Naive thymus-derived CD4-positive, alpha-beta T cell (primary cell): Measurements from ENCODE around the gene CLBA1. TPM values are rescaled to one million over a fixed set of nuclear protein-coding genes. Genes with fewer than 3 reads are reported as not detected.

Source experiments
- ATAC-seq: fragments of 150-1000 bp; cut with Tn5 transposase; 2 replicates; pipeline ENCODE4 v1.10.0; 2021; ENCODE audit warnings: mild to moderate bottlenecking, moderate library complexity
- CTCF ChIA-PET: fragments of 350-600 bp; sonication (Branson Sonifier 250); formaldehyde crosslinking; loops from one replicate; lab custom pipeline; 2021; ENCODE audit warnings: antibody characterized with exemption; lab: Charles Lee
- POLR2A ChIA-PET: fragments of 350-600 bp; sonication (Branson Sonifier 250); formaldehyde crosslinking; loops from one replicate; lab custom pipeline; 2021; ENCODE audit warnings: antibody characterized with exemption, inconsistent platforms; lab: Charles Lee
- DNase-seq, 9 donors: peaks; one replicate each; pipeline versions ENCODE4 v3.0.0 to v3.0.0-alpha.2; 2020 to 2022; ENCODE audit warnings: mixed read lengths in 1 of 9
- H3K27ac ChIP-seq: one replicate; pipeline ENCODE4 v1.7.0; 2013; ENCODE audit warnings: mild to moderate bottlenecking, low read depth, low read length, moderate library complexity
- H3K27me3 ChIP-seq, 2 donors: one replicate each; pipeline ENCODE4 v1.7.0; 2013; ENCODE audit warnings: low read length in 2 of 2, mild to moderate bottlenecking in 2 of 2, moderate library complexity in 2 of 2; ENCODE audit not compliant: control insufficient read depth in 2 of 2, insufficient read depth in 2 of 2
- H3K36me3 ChIP-seq, 3 experiments: 1 replicate in 2 of 3; 2 replicates in 1 of 3; pipeline ENCODE4 v1.7.0; 2013; ENCODE audit warnings: low read length in 3 of 3, mild to moderate bottlenecking in 3 of 3, moderate library complexity in 1 of 3; ENCODE audit not compliant: insufficient read depth in 3 of 3, control insufficient read depth in 2 of 3
- H3K4me1 ChIP-seq, 2 donors: one replicate each; pipeline ENCODE4 v1.7.0; 2013; ENCODE audit warnings: low read length in 2 of 2, mild to moderate bottlenecking in 2 of 2, moderate library complexity in 1 of 2; ENCODE audit not compliant: control insufficient read depth in 2 of 2, insufficient read depth in 2 of 2
- H3K4me3 ChIP-seq: 2 replicates; pipeline ENCODE4 v1.7.0; 2013; ENCODE audit warnings: mild to moderate bottlenecking, low read length
- H3K9me3 ChIP-seq, 3 experiments: 1 replicate in 2 of 3; 2 replicates in 1 of 3; pipeline ENCODE4 v1.7.0; 2013; ENCODE audit warnings: low read length in 3 of 3; ENCODE audit not compliant: control insufficient read depth in 2 of 3
- H3K27ac Mint-ChIP-seq, 9 donors: one replicate each; pipeline ENCODE4 v1.8.0; 2020 to 2022; ENCODE audit warnings: mixed read lengths in 9 of 9, mild to moderate bottlenecking in 8 of 9, moderate library complexity in 5 of 9, inconsistent platforms in 2 of 9
- H3K27me3 Mint-ChIP-seq, 5 donors: one replicate each; pipeline ENCODE4 v1.8.0; 2021 to 2022; ENCODE audit warnings: mixed read lengths in 5 of 5, mild to moderate bottlenecking in 1 of 5
- H3K36me3 Mint-ChIP-seq, 5 donors: one replicate each; pipeline ENCODE4 v1.8.0; 2020 to 2022; ENCODE audit warnings: mixed read lengths in 5 of 5, mild to moderate bottlenecking in 3 of 5, inconsistent platforms in 1 of 5
- H3K4me1 Mint-ChIP-seq, 7 donors: one replicate each; pipeline ENCODE4 v1.8.0; 2020 to 2022; ENCODE audit warnings: mixed read lengths in 7 of 7, mild to moderate bottlenecking in 3 of 7, inconsistent platforms in 1 of 7
- H3K4me3 Mint-ChIP-seq, 10 donors: one replicate each; pipeline ENCODE4 v1.8.0; 2020 to 2022; ENCODE audit warnings: mild to moderate bottlenecking in 10 of 10, mixed read lengths in 10 of 10, moderate library complexity in 6 of 10, inconsistent platforms in 2 of 10
- H3K9me3 Mint-ChIP-seq, 11 donors: one replicate each; pipeline ENCODE4 v1.8.0; 2020 to 2022; ENCODE audit warnings: mixed read lengths in 11 of 11, mild to moderate bottlenecking in 4 of 11, inconsistent platforms in 1 of 11, moderate library complexity in 1 of 11
- intact Hi-C, 2 donors: fragments of 100-400 bp; cut with micrococcal nuclease; formaldehyde crosslinking; loops; one replicate each; pipeline ENCODE4 v1.15.1; 2023
- polyA plus RNA-seq, 2 donors: library from polyadenylated mRNA; unstranded; fragments of 300-500 nt; fragmentation: Illumina TruSeq; gene quantifications; one replicate each; pipeline ENCODE4 v1.2.3, GENCODE V29; 2021
- total RNA-seq, 6 experiments: library from RNA in 5 of 6; stranded (reverse) in 5 of 6; gene quantifications; 1 replicate in 5 of 6; 2 replicates in 1 of 6; pipeline ENCODE4 v1.2.3 and lab custom pipeline; 2021 to 2026

The CLBA1 gene
- total and polyA plus RNA-seq, 7 experiments from 2014 or later: 0.26 to 2.1 (median 1.1) TPM

DNA sequence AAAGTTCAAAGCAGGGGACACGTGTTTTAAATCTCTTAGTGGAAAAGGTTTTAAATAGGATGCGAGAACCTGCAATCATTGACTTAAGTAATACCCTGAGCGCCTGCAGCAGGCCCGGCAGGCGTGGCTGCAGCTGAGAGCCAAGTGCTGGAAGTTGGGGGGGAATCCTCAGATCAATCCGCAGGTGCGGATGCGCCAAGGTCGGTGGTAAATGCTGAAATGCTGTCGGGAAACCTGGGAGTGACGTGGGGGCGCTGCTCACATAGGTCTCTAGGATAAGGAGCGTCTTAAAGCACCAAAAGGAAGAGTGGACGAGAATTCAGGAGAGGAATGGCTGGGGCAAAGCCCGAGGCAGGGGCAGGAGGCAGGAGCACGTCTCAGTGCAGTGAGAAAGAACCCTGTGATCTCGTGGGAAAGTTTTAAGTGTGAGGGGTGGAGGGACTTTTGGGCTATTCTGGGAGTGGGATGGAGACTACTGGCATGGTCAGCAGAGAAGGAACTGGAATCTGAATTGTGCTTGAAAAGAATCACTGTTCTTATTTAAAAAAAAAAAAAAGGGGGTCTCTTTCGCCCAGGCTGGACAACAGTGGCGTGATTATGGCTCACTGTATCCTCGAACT, 36.2 kb downstream of the CLBA1 start:
- peaks cover 0 to 14% (median 0%) of the 10 kb centered on the region in 5 donors for H3K36me3 Mint-ChIP-seq
- H3K4me1 Mint-ChIP-seq: peaks cover 31 to 60% (median 34%) of the 10 kb centered on the region in 7 donors

DNA sequence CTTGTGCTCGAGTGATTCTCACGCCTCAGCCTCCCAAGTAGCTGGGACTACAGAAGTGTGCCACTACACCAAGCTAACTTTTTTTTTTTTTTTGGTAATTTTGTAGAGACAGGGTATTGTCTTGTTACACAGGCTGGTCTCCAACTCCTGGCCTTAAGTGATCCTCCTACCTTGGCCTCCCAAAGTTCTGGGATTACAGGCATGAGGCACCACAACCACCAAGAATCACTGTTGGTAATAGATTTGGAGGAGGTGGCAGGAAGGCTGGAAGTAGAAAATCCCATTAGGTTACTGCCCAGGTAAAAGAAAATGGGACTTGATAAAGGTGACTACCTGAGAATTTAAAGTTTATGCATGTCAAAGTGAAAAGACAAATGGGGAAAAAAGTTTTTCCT, 36.7 kb downstream of the CLBA1 start:
- H3K27me3 Mint-ChIP-seq: no peaks in the 10 kb centered on the region
- DNase-seq: no peak
- no peak overlapping the region for H3K27ac ChIP-seq
- peaks cover 29 to 62% (median 33%) of the 10 kb centered on the region in 7 donors for H3K4me1 Mint-ChIP-seq
- H3K4me3 Mint-ChIP-seq: peak overlapping the region; percentile 87 to 99 (median 92)
- no peaks in the 10 kb centered on the region for H3K9me3 ChIP-seq
- H3K36me3 ChIP-seq: no peaks in the 10 kb centered on the region
- H3K27me3 ChIP-seq: no peaks in the 10 kb centered on the region
- H3K27ac Mint-ChIP-seq: peak overlapping the region in 6 of 9 donors; percentile 52 to 97 (median 91)
- no peak for ATAC-seq
- H3K36me3 Mint-ChIP-seq: peaks cover 0 to 16% (median 0%) of the 10 kb centered on the region in 5 donors
- intact Hi-C loops: no loop called here
- H3K9me3 Mint-ChIP-seq: peaks cover 0 to 3% (median 0%) of the 10 kb centered on the region in 11 donors
- peak overlapping the region; percentile 97 for H3K4me3 ChIP-seq
- ChIA-PET CTCF (interaction anchor here (0.6 to 1.0 kb wide), 3 partner anchors 46 to 207 kb away, joined by 4 to 7 read pairs (median 5); no protein-coding TSS in a partner anchor), POLR2A (interaction anchor here (0.5 to 1.4 kb wide), 3 partner anchors 10 to 45 kb away, joined by 4 to 5 read pairs (median 4); no protein-coding TSS in a partner anchor)
- peaks cover 25 to 45% of the 10 kb centered on the region in 2 donors for H3K4me1 ChIP-seq

More for the DNA sequence above, 36.2 kb downstream of the CLBA1 start:
- Histone ChIP-seq H3K27ac (peak overlapping the region; percentile 94), H3K36me3 (no peaks in the 10 kb centered on the region), H3K4me1 (peaks cover 25 to 50% of the 10 kb centered on the region in 2 donors), H3K27me3 (no peaks in the 10 kb centered on the region), H3K4me3 (peak overlapping the region; percentile 97), H3K9me3 (no peaks in the 10 kb centered on the region)
- Mint-ChIP-seq H3K27ac (peak overlapping the region; percentile 80 to 97 (median 92)), H3K4me3 (peak overlapping the region; percentile 87 to 99 (median 92)), H3K27me3 (no peaks in the 10 kb centered on the region), H3K9me3 (peaks cover 0 to 3% (median 0%) of the 10 kb centered on the region in 11 donors)
- ChIA-PET POLR2A (interaction anchor here (0.5 to 2.0 kb wide), 7 partner anchors 11 to 279 kb away, joined by 4 to 11 read pairs (median 5); partner anchors contain the start of genes BRF1 and SIVA1), CTCF (interaction anchor here (0.6 to 1.0 kb wide), 3 partner anchors 46 to 207 kb away, joined by 4 to 7 read pairs (median 5); no protein-coding TSS in a partner anchor)
- peak in 1 of 9 donors; percentile 53 for DNase-seq
- ATAC-seq: no peak
- intact Hi-C loops: loop anchor here (1.0 to 2.0 kb wide), 17 partner anchors 12 to 470 kb away; partner anchors contain the start of genes CLBA1 (in 2 of the 2), GPR132 (in 2 of the 2), TEDC1 (in 2 of the 2) and ADSS1 (in 1 of the 2)

DNA sequence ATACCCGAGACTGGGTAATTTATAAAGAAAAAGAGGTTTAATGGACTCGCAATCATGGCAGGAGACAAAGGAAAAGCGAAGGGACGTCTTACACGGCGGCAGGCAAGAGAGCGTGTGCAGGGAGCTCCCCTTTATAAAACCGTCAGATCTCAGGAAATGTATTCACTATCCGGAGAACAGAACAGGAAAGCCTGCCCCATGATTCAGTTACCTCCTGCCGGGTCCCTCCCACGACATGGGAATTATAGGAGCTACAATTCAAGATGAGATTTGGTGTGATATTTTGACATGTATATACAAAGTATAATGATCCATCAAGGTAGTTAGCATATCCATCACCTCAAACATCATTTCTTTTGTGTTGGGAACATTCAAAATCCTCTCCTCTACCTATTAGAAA, 37.6 kb downstream of the CLBA1 start:
- Mint-ChIP-seq H3K36me3 (peaks cover 0 to 12% (median 0%) of the 10 kb centered on the region in 5 donors), H3K4me3 (peak overlapping the region in 1 of 10 donors; percentile 12), H3K4me1 (peaks cover 23 to 57% (median 28%) of the 10 kb centered on the region in 7 donors), H3K9me3 (peaks cover 0 to 3% (median 0%) of the 10 kb centered on the region in 11 donors), H3K27ac (peak overlapping the region in 3 of 9 donors; percentile 21 to 66 (median 41)), H3K27me3 (no peaks in the 10 kb centered on the region)
- POLR2A ChIA-PET: interaction anchor here (0.6 kb wide), 1 partner anchor 12 kb away, joined by 3 read pairs; no protein-coding TSS in a partner anchor
- H3K9me3 ChIP-seq: no peaks in the 10 kb centered on the region
- no peak overlapping the region for H3K4me3 ChIP-seq
- ATAC-seq (no peak), DNase-seq (no peak)
- H3K27ac ChIP-seq: no peak overlapping the region
- H3K27me3 ChIP-seq: no peaks in the 10 kb centered on the region
- intact Hi-C loops: no loop called here
- peaks cover 25 to 37% of the 10 kb centered on the region in 2 donors for H3K4me1 ChIP-seq
- no peaks in the 10 kb centered on the region for H3K36me3 ChIP-seq
- CTCF ChIA-PET: interaction anchor here (0.6 kb wide), 1 partner anchor 58 kb away, joined by 3 read pairs; no protein-coding TSS in a partner anchor

DNA sequence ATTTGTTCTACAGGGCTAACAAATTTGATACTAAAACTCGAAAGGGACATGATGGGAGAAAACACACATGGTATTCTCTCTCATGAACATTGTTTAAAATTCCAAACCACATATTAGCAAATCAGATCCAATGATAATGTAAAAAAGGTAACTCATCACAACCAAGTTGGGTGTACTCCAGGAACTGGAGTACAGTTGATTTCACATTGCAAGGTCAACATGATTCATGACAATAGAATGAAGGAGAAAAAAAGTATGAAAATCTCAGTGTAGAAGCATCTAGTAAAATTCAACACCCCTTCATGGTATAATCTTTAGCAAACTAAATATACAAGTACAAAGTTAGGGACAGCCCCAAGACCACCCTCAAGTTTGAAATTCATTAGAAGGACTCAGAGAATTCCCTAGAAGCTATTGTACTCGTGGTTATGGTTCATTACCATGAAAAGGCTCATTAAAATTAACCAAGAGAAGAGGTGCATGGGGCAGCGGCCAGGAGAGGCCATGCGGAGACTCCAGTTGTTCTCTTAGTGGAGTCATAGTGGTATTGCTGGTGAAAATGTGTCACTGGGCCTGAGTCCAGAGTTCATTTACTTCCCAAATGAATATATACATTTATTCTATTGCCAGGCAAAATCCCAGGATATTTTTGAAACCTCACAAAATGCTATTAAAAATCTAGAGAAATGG, 38.3 kb downstream of the CLBA1 start:
- H3K27me3 ChIP-seq: no peaks in the 10 kb centered on the region
- H3K27ac ChIP-seq: no peak overlapping the region
- Mint-ChIP-seq H3K27me3 (no peaks in the 10 kb centered on the region), H3K9me3 (peaks cover 0 to 3% (median 0%) of the 10 kb centered on the region in 11 donors), H3K36me3 (peaks cover 0 to 16% (median 0%) of the 10 kb centered on the region in 5 donors), H3K4me3 (no peak overlapping the region), H3K27ac (peak overlapping the region in 1 of 9 donors; percentile 66), H3K4me1 (peaks cover 17 to 51% (median 23%) of the 10 kb centered on the region in 7 donors)
- no peaks in the 10 kb centered on the region for H3K9me3 ChIP-seq
- no peak for DNase-seq
- no peak for ATAC-seq
- ChIA-PET POLR2A (interaction anchor here (0.6 kb wide), 1 partner anchor 11 kb away, joined by 3 read pairs; no protein-coding TSS in a partner anchor), CTCF (interaction anchor here (0.6 kb wide), 1 partner anchor 57 kb away, joined by 3 read pairs; no protein-coding TSS in a partner anchor)
- H3K4me1 ChIP-seq: peaks cover 23 to 31% of the 10 kb centered on the region in 2 donors
- H3K4me3 ChIP-seq: no peak overlapping the region
- intact Hi-C loops: no loop called here
- no peaks in the 10 kb centered on the region for H3K36me3 ChIP-seq

DNA sequence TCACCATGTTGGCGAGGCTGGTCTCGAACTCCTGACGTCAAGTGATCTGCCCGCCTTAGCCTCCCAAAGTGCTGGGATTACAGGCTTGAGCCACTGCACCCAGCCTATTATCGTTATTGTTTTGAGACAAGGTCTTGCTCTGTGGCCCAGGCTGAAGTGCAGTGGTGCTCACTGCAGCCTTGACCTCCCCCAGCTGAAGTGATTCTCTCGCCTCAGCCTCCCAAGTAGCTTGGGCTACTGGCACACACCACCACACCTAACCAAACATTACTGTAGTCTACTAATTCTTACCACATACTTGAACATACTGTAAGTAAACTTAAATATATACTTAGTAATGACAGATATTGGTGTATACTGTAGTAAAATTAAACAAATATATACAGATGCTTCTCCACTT, 39.8 kb downstream of the CLBA1 start:
- H3K9me3 Mint-ChIP-seq: peaks cover 0 to 3% (median 0%) of the 10 kb centered on the region in 11 donors
- CTCF ChIA-PET: interaction anchor here (1.1 kb wide), 1 partner anchor 464 kb away, joined by 3 read pairs; no protein-coding TSS in a partner anchor
- Histone ChIP-seq H3K9me3 (no peaks in the 10 kb centered on the region), H3K36me3 (no peaks in the 10 kb centered on the region), H3K4me1 (peaks cover 10 to 23% of the 10 kb centered on the region in 2 donors), H3K27ac (no peak overlapping the region), H3K4me3 (no peak overlapping the region), H3K27me3 (no peaks in the 10 kb centered on the region)
- peak overlapping the region in 1 of 9 donors; percentile 78 for H3K27ac Mint-ChIP-seq
- peaks cover 8 to 42% (median 11%) of the 10 kb centered on the region in 7 donors for H3K4me1 Mint-ChIP-seq
- H3K27me3 Mint-ChIP-seq: no peaks in the 10 kb centered on the region
- POLR2A ChIA-PET: no interaction called here
- no peak for DNase-seq
- no peak for ATAC-seq
- H3K36me3 Mint-ChIP-seq: peaks cover 0 to 9% (median 0%) of the 10 kb centered on the region in 5 donors
- no peak overlapping the region for H3K4me3 Mint-ChIP-seq
- intact Hi-C loops: no loop called here
